Measurements from ENCODE around the gene SLC9A8. TPM values are rescaled to one million over a fixed set of nuclear protein-coding genes. Genes with fewer than 3 reads are reported as not detected.
A peak's percentile ranks its signal among the peaks of the same experiment; 100 is the strongest.

SLC9A8 gene
- total RNA-seq, 1 experiment from 2014 or later: 7.5 TPM

GRCh38 chr20:49850463-49851230 is 38.0 kb downstream of the SLC9A8 start:
- TF ChIP-seq, protein P1, sequence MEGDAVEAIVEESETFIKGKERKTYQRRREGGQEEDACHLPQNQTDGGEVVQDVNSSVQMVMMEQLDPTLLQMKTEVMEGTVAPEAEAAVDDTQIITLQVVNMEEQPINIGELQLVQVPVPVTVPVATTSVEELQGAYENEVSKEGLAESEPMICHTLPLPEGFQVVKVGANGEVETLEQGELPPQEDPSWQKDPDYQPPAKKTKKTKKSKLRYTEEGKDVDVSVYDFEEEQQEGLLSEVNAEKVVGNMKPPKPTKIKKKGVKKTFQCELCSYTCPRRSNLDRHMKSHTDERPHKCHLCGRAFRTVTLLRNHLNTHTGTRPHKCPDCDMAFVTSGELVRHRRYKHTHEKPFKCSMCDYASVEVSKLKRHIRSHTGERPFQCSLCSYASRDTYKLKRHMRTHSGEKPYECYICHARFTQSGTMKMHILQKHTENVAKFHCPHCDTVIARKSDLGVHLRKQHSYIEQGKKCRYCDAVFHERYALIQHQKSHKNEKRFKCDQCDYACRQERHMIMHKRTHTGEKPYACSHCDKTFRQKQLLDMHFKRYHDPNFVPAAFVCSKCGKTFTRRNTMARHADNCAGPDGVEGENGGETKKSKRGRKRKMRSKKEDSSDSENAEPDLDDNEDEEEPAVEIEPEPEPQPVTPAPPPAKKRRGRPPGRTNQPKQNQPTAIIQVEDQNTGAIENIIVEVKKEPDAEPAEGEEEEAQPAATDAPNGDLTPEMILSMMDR (conservative IDR thresholded peaks at IDR 0.05): no peak
- Histone ChIP-seq H2BK20ac (ENCODE audit: low read depth, low read length, poor library complexity, severe bottlenecking) (no peak overlapping the region), H3K23me2 (ENCODE audit: insufficient read length, low read depth, low read length, poor library complexity, severe bottlenecking) (no peaks in the 10 kb centered on the region), H3K9me3 (ENCODE audit: control insufficient read depth, low read depth, low read length) (no peaks in the 10 kb centered on the region), H2BK15ac (ENCODE audit: low read depth, low read length) (no peak overlapping the region), H4K91ac (ENCODE audit: insufficient read length, low read depth, low read length) (no peak overlapping the region), H3K27ac (ENCODE audit: insufficient read length, low read depth, low read length) (no peak overlapping the region), H3K4me1 (ENCODE audit: insufficient read depth, low read length) (peaks cover 3% of the 10 kb centered on the region; the same call in 1 of the 2 replicates), H3K4me2 (ENCODE audit: insufficient read depth, insufficient read length, low read length) (no peak overlapping the region), H4K8ac (replicated peaks; ENCODE audit: insufficient read length, low read depth, low read length) (no peak overlapping the region), H2BK5ac (ENCODE audit: insufficient read length, low read length) (no peak overlapping the region), H3K79me2 (ENCODE audit: insufficient read depth, low read length) (no peaks in the 10 kb centered on the region), H2AK5ac (ENCODE audit: insufficient read length, low read length) (no peak overlapping the region), H4K20me1 (ENCODE audit: control insufficient read depth, insufficient read depth, insufficient read length) (no peaks in the 10 kb centered on the region), H4K5ac (ENCODE audit: insufficient read length, low read depth, low read length) (no peak overlapping the region), H3T11ph (ENCODE audit: low read length) (no peak overlapping the region), H3K9ac (ENCODE audit: extremely low read depth, insufficient read length, low read length) (no peak overlapping the region), H3K79me1 (ENCODE audit: insufficient read depth, low read depth, low read length, poor library complexity, severe bottlenecking) (no peaks in the 10 kb centered on the region), H2AFZ (ENCODE audit: low read length) (no peak overlapping the region), H3K14ac (ENCODE audit: insufficient read depth, low read length) (no peak overlapping the region), H3K18ac (ENCODE audit: insufficient read length, low read depth, low read length) (no peak overlapping the region), H3K56ac (ENCODE audit: insufficient read length, low read depth, low read length) (no peak overlapping the region), H3K27me3 (ENCODE audit: insufficient read depth, low read length) (no peaks in the 10 kb centered on the region), H2BK12ac (ENCODE audit: insufficient read length, low read depth, low read length) (no peak overlapping the region), H2BK120ac (ENCODE audit: low read depth, low read length, poor library complexity, severe bottlenecking) (no peak overlapping the region), H3K4ac (ENCODE audit: low read depth, low read length) (no peak overlapping the region), H3K23ac (ENCODE audit: insufficient read length, low read depth, low read length) (no peak overlapping the region)
- no peak overlapping the region for H3K4me3 Mint-ChIP-seq
- no CpG with 5 or more reads among the region's 8 CpGs for WGBS (ENCODE audit: extremely low coverage, insufficient read length, low lambda C conversion rate)
- no peaks in the 10 kb centered on the region for H3K9me3 Mint-ChIP-seq
- H3K4me1 Mint-ChIP-seq: peaks cover 31 to 61% of the 10 kb centered on the region in 2 experiments
- peak overlapping the region in 1 of 3 experiments; percentile 83; a peak in 2 of 7 replicates for H3K27ac Mint-ChIP-seq
- no peaks in the 10 kb centered on the region for H3K27me3 Mint-ChIP-seq (ENCODE audit: low read depth)
- DNase-seq: no peak
- H3K36me3 Mint-ChIP-seq (ENCODE audit: insufficient read depth in 1 of 3, low read depth in 3 of 3): peaks cover 0 to 3% (median 0%) of the 10 kb centered on the region in 3 experiments; a peak in 1 of 7 replicates

Measured in H9 (cell line).